ENCODE measurements around the gene MEIKIN. TPM values are rescaled to one million over a fixed set of nuclear protein-coding genes. Genes with fewer than 3 reads are reported as not detected.
"Not testable (repeated sequence)": the region's sequence is repeated elsewhere in the genome, so short reads cannot be mapped to it uniquely, and the experiment has no call there.

MEIKIN gene
- total RNA-seq, 1 donor from 2014 or later = not detected

- H3K9me3 Mint-ChIP-seq = peaks cover 65% of the 10 kb centered on the region
- no peaks in the 10 kb centered on the region for H3K27me3 Mint-ChIP-seq (ENCODE audit: low read depth)
- no peak overlapping the region for H3K4me3 Mint-ChIP-seq
- no peaks in the 10 kb centered on the region for H3K36me3 Mint-ChIP-seq
- H3K4me1 Mint-ChIP-seq = no peaks in the 10 kb centered on the region
- H3K27ac Mint-ChIP-seq = no peak overlapping the region
- DNase-seq (ENCODE audit: low spot score in 2 of 2, unreplicated experiment in 2 of 2) = no peak
- TF ChIP-seq CTCF (IDR thresholded peaks at IDR 0.05; ENCODE audit: unreplicated experiment) = no peak
Measured at GRCh38 chr5:131846536-131846935, 98.9 kb downstream of the MEIKIN start.

- Mint-ChIP-seq H3K36me3 (no peaks in the 10 kb centered on the region), H3K27me3 (ENCODE audit: low read depth) (no peaks in the 10 kb centered on the region), H3K4me3 (no peak overlapping the region), H3K4me1 (no peaks in the 10 kb centered on the region), H3K27ac (no peak overlapping the region), H3K9me3 (peaks cover 68% of the 10 kb centered on the region)
- no peak for DNase-seq (ENCODE audit: low spot score in 2 of 2, unreplicated experiment in 2 of 2)
- TF ChIP-seq CTCF (IDR thresholded peaks at IDR 0.05; ENCODE audit: unreplicated experiment) = no peak
Measured at GRCh38 chr5:131845828-131846227, 99.6 kb downstream of the MEIKIN start.

- not testable (repeated sequence) for DNase-seq (ENCODE audit: low spot score in 2 of 2, unreplicated experiment in 2 of 2); H3K27me3 Mint-ChIP-seq (ENCODE audit: low read depth); H3K4me3 Mint-ChIP-seq; H3K27ac Mint-ChIP-seq; H3K36me3 Mint-ChIP-seq; H3K4me1 Mint-ChIP-seq
- H3K9me3 Mint-ChIP-seq = peaks cover 66% of the 10 kb centered on the region
Measured at GRCh38 chr5:131842971-131843370, 102.5 kb downstream of the MEIKIN start.

- H3K27ac Mint-ChIP-seq; H3K4me3 Mint-ChIP-seq; H3K4me1 Mint-ChIP-seq; H3K36me3 Mint-ChIP-seq; H3K27me3 Mint-ChIP-seq (ENCODE audit: low read depth); DNase-seq (ENCODE audit: low spot score in 2 of 2, unreplicated experiment in 2 of 2): not testable (repeated sequence)
- H3K9me3 Mint-ChIP-seq = peaks cover 32% of the 10 kb centered on the region
Measured at GRCh38 chr5:131832702-131833101, 112.8 kb downstream of the MEIKIN start.

- no peaks in the 10 kb centered on the region for H3K27me3 Mint-ChIP-seq (ENCODE audit: low read depth)
- H3K27ac Mint-ChIP-seq = no peak overlapping the region
- DNase-seq (ENCODE audit: low spot score in 2 of 2, unreplicated experiment in 2 of 2) = no peak
- TF ChIP-seq CTCF (IDR thresholded peaks at IDR 0.05; ENCODE audit: unreplicated experiment) = no peak
- peaks cover 39% of the 10 kb centered on the region for H3K9me3 Mint-ChIP-seq
- no peaks in the 10 kb centered on the region for H3K36me3 Mint-ChIP-seq
- H3K4me1 Mint-ChIP-seq = no peaks in the 10 kb centered on the region
- no peak overlapping the region for H3K4me3 Mint-ChIP-seq
Measured at GRCh38 chr5:131825404-131826013, 120.0 kb downstream of the MEIKIN start.

GRCh38 chr5:131824631-131825030, 120.8 kb downstream of the MEIKIN start:
- H3K9me3 Mint-ChIP-seq = peaks cover 39% of the 10 kb centered on the region
- no peaks in the 10 kb centered on the region for H3K4me1 Mint-ChIP-seq
- H3K27me3 Mint-ChIP-seq (ENCODE audit: low read depth) = no peaks in the 10 kb centered on the region
- H3K36me3 Mint-ChIP-seq = no peaks in the 10 kb centered on the region
- no peak overlapping the region for H3K27ac Mint-ChIP-seq
- no peak overlapping the region for H3K4me3 Mint-ChIP-seq
- no peak for DNase-seq (ENCODE audit: low spot score in 2 of 2, unreplicated experiment in 2 of 2)
- TF ChIP-seq CTCF (IDR thresholded peaks at IDR 0.05; ENCODE audit: unreplicated experiment) = no peak

GRCh38 chr5:131821221-131821620, 124.2 kb downstream of the MEIKIN start:
- TF ChIP-seq CTCF (IDR thresholded peaks at IDR 0.05; ENCODE audit: unreplicated experiment) = no peak
- H3K27ac Mint-ChIP-seq = no peak overlapping the region
- H3K36me3 Mint-ChIP-seq = no peaks in the 10 kb centered on the region
- H3K4me3 Mint-ChIP-seq = no peak overlapping the region
- H3K9me3 Mint-ChIP-seq = peaks cover 25% of the 10 kb centered on the region
- DNase-seq (ENCODE audit: low spot score in 2 of 2, unreplicated experiment in 2 of 2) = no peak
- no peaks in the 10 kb centered on the region for H3K27me3 Mint-ChIP-seq (ENCODE audit: low read depth)
- no peaks in the 10 kb centered on the region for H3K4me1 Mint-ChIP-seq

All from mesothelial cell of epicardium (in vitro differentiated cells).